HCT116 (cell line): Measurements from ENCODE around the gene BIK. TPM values are rescaled to one million over a fixed set of nuclear protein-coding genes. Genes with fewer than 3 reads are reported as not detected.

Experiments
- CBX3 ChIP-seq: IDR thresholded peaks from 2 replicates; pipeline ENCODE4 v1.6.1; 2012; ENCODE audit warnings: low read depth
- CEBPB ChIP-seq: IDR thresholded peaks from 2 replicates; pipeline ENCODE4 v1.6.1; 2012; ENCODE audit warnings: low read depth
- EZH2 ChIP-seq: fragments of 200-600 bp; sonication (generic); IDR thresholded peaks from 2 replicates; pipeline ENCODE4 v1.6.1; 2017; ENCODE audit warnings: antibody characterized with exemption, mixed run types
- EZH2phosphoT487 ChIP-seq: fragments of 200-600 bp; IDR thresholded peaks from 2 replicates; pipeline ENCODE4 v1.6.1; 2018; ENCODE audit warnings: antibody characterized with exemption, borderline replicate concordance
- POLR2A ChIP-seq: IDR thresholded peaks from 2 replicates; pipeline ENCODE4 v1.7.0; 2011; ENCODE audit warnings: borderline replicate concordance; ENCODE audit not compliant: insufficient read depth, insufficient read length; ENCODE audit errors: extremely low read depth
- SP1 ChIP-seq: IDR thresholded peaks from 2 replicates; pipeline ENCODE4 v1.6.1; 2012; ENCODE audit warnings: low read depth
- SRF ChIP-seq: IDR thresholded peaks from 2 replicates; pipeline ENCODE4 v1.6.1; 2012; ENCODE audit warnings: low read depth
- TCF7L2 ChIP-seq: IDR thresholded peaks from 2 replicates; pipeline ENCODE4 v1.7.0; 2011; ENCODE audit warnings: borderline replicate concordance, inconsistent platforms; ENCODE audit not compliant: insufficient read depth, insufficient read length; ENCODE audit errors: extremely low read depth
- YY1 ChIP-seq: IDR thresholded peaks from 2 replicates; pipeline ENCODE4 v1.6.1; 2011; ENCODE audit warnings: low read length, low read depth, moderate library complexity, mild to moderate bottlenecking; ENCODE audit not compliant: insufficient replicate concordance; ENCODE audit errors: extremely low read depth
- ZNF274 ChIP-seq: fragments of 200-500 bp; sonication (Bioruptor generic); IDR thresholded peaks from 2 replicates; pipeline ENCODE4 v1.6.1; 2014; ENCODE audit warnings: mild to moderate bottlenecking, low read depth, low read length, inconsistent platforms
- total RNA-seq: library from RNA; stranded (reverse); gene quantifications from one replicate; pipeline ENCODE4 v1.2.1, GENCODE V29; 2021; ENCODE audit not compliant: unreplicated experiment
- TF ChIP-seq, protein P1 (sequence below): IDR thresholded peaks from 2 replicates; pipeline ENCODE4 v1.6.1; 2012; ENCODE audit warnings: low read depth
- TF ChIP-seq, protein P2 (sequence below): IDR thresholded peaks from 2 replicates; pipeline ENCODE4 v1.6.1; 2012
- TF ChIP-seq, protein P3 (sequence below), 3 experiments: fragments of 200-600 bp in 1 of 3; sonication (generic) in 1 of 3; IDR thresholded peaks in 2 of 3; conservative IDR thresholded peaks in 1 of 3; 2 replicates each; pipeline ENCODE4 v1.5.1; 2012 to 2017; ENCODE audit warnings: low read depth in 2 of 3, low read length in 2 of 3, antibody characterized with exemption in 1 of 3, borderline replicate concordance in 1 of 3, control low read depth in 1 of 3, mild to moderate bottlenecking in 1 of 3, mixed read lengths in 1 of 3, mixed run types in 1 of 3, moderate library complexity in 1 of 3; ENCODE audit not compliant: insufficient read depth in 1 of 3

Gene BIK
- total RNA-seq, 1 experiment from 2014 or later: 31.0 TPM

DNA sequence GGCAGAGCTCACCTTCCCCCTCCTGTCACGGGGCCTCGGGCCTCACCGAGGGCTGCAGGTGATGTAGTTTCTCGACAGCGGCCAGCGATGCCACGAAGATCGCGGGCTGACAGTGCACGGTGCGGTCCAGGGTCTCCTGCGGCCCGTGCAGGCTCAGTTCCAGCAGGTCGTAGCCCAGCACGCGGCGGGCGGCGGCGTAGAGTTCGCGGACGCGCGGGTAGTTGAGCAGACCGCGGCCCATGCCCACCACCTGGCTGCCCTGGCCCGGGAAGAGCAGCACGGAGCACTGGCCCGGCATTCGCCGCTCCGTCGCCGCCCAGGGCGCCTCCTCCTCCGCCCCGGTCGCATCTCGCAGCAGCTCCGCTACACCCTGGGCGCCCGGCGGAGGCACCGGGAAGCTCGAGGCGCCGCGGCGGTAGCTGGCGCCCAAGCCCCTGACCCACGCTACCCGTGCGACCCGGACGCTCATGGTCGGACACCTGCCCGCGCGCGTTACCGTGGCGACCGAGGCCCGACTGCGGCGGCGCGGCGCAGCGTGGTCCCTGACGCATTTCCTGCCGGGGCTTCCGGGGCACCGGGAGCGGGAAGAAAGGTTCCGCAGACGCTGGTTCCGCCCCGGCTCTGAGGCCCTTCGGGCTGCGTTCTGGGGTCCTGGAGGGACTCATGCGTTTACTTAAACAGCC is 32.5 kb downstream of the BIK start, which contains the start of gene MCAT (continued):
- TF ChIP-seq, protein P1, sequence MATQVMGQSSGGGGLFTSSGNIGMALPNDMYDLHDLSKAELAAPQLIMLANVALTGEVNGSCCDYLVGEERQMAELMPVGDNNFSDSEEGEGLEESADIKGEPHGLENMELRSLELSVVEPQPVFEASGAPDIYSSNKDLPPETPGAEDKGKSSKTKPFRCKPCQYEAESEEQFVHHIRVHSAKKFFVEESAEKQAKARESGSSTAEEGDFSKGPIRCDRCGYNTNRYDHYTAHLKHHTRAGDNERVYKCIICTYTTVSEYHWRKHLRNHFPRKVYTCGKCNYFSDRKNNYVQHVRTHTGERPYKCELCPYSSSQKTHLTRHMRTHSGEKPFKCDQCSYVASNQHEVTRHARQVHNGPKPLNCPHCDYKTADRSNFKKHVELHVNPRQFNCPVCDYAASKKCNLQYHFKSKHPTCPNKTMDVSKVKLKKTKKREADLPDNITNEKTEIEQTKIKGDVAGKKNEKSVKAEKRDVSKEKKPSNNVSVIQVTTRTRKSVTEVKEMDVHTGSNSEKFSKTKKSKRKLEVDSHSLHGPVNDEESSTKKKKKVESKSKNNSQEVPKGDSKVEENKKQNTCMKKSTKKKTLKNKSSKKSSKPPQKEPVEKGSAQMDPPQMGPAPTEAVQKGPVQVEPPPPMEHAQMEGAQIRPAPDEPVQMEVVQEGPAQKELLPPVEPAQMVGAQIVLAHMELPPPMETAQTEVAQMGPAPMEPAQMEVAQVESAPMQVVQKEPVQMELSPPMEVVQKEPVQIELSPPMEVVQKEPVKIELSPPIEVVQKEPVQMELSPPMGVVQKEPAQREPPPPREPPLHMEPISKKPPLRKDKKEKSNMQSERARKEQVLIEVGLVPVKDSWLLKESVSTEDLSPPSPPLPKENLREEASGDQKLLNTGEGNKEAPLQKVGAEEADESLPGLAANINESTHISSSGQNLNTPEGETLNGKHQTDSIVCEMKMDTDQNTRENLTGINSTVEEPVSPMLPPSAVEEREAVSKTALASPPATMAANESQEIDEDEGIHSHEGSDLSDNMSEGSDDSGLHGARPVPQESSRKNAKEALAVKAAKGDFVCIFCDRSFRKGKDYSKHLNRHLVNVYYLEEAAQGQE: no peak
- TF ChIP-seq YY1 (peak; percentile 74), SP1 (peak; percentile 65), CEBPB (no peak), SRF (no peak), EZH2phosphoT487 (no peak), ZNF274 (no peak), POLR2A (no peak), EZH2 (no peak), TCF7L2 (peak; percentile 36), CBX3 (0 out of 2 replicates have a peak, but pooled peaks have one; percentile 85)
- TF ChIP-seq, protein P2, sequence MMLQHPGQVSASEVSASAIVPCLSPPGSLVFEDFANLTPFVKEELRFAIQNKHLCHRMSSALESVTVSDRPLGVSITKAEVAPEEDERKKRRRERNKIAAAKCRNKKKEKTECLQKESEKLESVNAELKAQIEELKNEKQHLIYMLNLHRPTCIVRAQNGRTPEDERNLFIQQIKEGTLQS: no peak
- TF ChIP-seq, protein P3, sequence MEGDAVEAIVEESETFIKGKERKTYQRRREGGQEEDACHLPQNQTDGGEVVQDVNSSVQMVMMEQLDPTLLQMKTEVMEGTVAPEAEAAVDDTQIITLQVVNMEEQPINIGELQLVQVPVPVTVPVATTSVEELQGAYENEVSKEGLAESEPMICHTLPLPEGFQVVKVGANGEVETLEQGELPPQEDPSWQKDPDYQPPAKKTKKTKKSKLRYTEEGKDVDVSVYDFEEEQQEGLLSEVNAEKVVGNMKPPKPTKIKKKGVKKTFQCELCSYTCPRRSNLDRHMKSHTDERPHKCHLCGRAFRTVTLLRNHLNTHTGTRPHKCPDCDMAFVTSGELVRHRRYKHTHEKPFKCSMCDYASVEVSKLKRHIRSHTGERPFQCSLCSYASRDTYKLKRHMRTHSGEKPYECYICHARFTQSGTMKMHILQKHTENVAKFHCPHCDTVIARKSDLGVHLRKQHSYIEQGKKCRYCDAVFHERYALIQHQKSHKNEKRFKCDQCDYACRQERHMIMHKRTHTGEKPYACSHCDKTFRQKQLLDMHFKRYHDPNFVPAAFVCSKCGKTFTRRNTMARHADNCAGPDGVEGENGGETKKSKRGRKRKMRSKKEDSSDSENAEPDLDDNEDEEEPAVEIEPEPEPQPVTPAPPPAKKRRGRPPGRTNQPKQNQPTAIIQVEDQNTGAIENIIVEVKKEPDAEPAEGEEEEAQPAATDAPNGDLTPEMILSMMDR (IDR thresholded peaks at IDR 0.05 in 2 of 3, conservative IDR thresholded peaks at IDR 0.05 in 1 of 3; ENCODE audit: borderline replicate concordance in 1 of 3, insufficient read depth in 1 of 3, low read depth in 2 of 3, low read length in 2 of 3): no peak
- TF ChIP-seq, all 23 proteins: peak for 9
